Neural cell (in vitro differentiated cells): ENCODE data around the gene APRT. TPM values are rescaled to one million over a fixed set of nuclear protein-coding genes. Genes with fewer than 3 reads are reported as not detected.
A peak's percentile ranks its signal among the peaks of the same experiment; 100 is the strongest.

Source experiments
- H2AFZ ChIP-seq: fragments of 200-600, 300-800 bp; sonication (generic), shearing (Covaris generic); 2 replicates; pipeline ENCODE4 v1.6.0; 2014; ENCODE audit warnings: low read depth, mild to moderate bottlenecking, antibody characterized with exemption, low read length, moderate library complexity
- H3F3A ChIP-seq: fragments of 200-600 bp; shearing (Covaris generic); 2 replicates; pipeline ENCODE4 v1.6.1; 2016; ENCODE audit warnings: mild to moderate bottlenecking, moderate library complexity, mixed read lengths, antibody characterized with exemption, low read length; ENCODE audit not compliant: insufficient read depth, poor library complexity, severe bottlenecking
- H3K27ac ChIP-seq: fragments of 200-600, 300-800 bp; sonication (generic), shearing (Covaris generic); 2 replicates; pipeline ENCODE4 v1.5.1; 2014; ENCODE audit warnings: mild to moderate bottlenecking, low read length, moderate library complexity
- H3K27me3 ChIP-seq: fragments of 300-800, 200-600 bp; sonication (generic), shearing (Covaris generic); 2 replicates; pipeline ENCODE4 v1.6.0; 2014; ENCODE audit warnings: mild to moderate bottlenecking, low read depth, low read length, moderate library complexity; ENCODE audit not compliant: insufficient read depth
- H3K36me3 ChIP-seq: fragments of 300-800, 200-600 bp; sonication (generic), shearing (Covaris generic); 2 replicates; pipeline ENCODE4 v1.5.1; 2014; ENCODE audit warnings: mild to moderate bottlenecking, antibody characterized with exemption, low read length, moderate library complexity; ENCODE audit not compliant: insufficient read depth
- H3K4me2 ChIP-seq: fragments of 300-800, 200-600 bp; sonication (generic), shearing (Covaris generic); 2 replicates; pipeline ENCODE4 v1.6.0; 2014; ENCODE audit warnings: mild to moderate bottlenecking, low read length
- H3K4me3 ChIP-seq: fragments of 300-800, 200-600 bp; sonication (generic), shearing (Covaris generic); 2 replicates; pipeline ENCODE4 v1.5.1; 2014; ENCODE audit warnings: mild to moderate bottlenecking, low read length, moderate library complexity
- H3K79me2 ChIP-seq: fragments of 200-600 bp; shearing (Covaris generic); replicated peaks from 2 replicates; pipeline ENCODE4 v1.6.0; 2014; ENCODE audit warnings: mild to moderate bottlenecking, low read length, moderate library complexity; ENCODE audit not compliant: insufficient read depth
- H3K9ac ChIP-seq: fragments of 300-800, 200-600 bp; sonication (generic), shearing (Covaris generic); 2 replicates; pipeline ENCODE4 v1.6.1; 2016; ENCODE audit warnings: mild to moderate bottlenecking, low read length, mixed read lengths
- H3K9me2 ChIP-seq: fragments of 200-600 bp; shearing (Covaris generic); 2 replicates; pipeline ENCODE4 v1.6.1; 2016; ENCODE audit warnings: mild to moderate bottlenecking, low read length, mixed read lengths; ENCODE audit not compliant: insufficient read depth
- H3K9me3 ChIP-seq: fragments of 200-600, 300-800 bp; sonication (generic), shearing (Covaris generic); 2 replicates; pipeline ENCODE4 v1.6.1; 2016; ENCODE audit warnings: mild to moderate bottlenecking, mixed run types, low read length, moderate library complexity, mixed read lengths
- H4K20me1 ChIP-seq: fragments of 200-600 bp; shearing (Covaris generic); 2 replicates; pipeline ENCODE4 v1.6.1; 2016; ENCODE audit warnings: mild to moderate bottlenecking, mixed run types; ENCODE audit not compliant: insufficient read depth
- EP300 ChIP-seq: fragments of 450-650 bp; conservative IDR thresholded peaks from 2 replicates; pipeline ENCODE4 v1.6.1; 2014; ENCODE audit warnings: antibody characterized with exemption, mild to moderate bottlenecking, moderate library complexity; ENCODE audit not compliant: poor library complexity, severe bottlenecking
- EZH2 ChIP-seq: fragments of 200-600, 300-800 bp; shearing (Covaris generic), sonication (generic); IDR thresholded peaks from 2 replicates; pipeline ENCODE4 v1.6.1; 2014; ENCODE audit warnings: antibody characterized with exemption, low read length, borderline replicate concordance, mild to moderate bottlenecking; ENCODE audit not compliant: insufficient read depth, poor library complexity, severe bottlenecking
- MXI1 ChIP-seq: fragments of 450-650 bp; conservative IDR thresholded peaks from 2 replicates; pipeline ENCODE4 v1.6.1; 2014; ENCODE audit warnings: antibody characterized with exemption, mild to moderate bottlenecking; ENCODE audit not compliant: poor library complexity, severe bottlenecking
- POLR2AphosphoS5 ChIP-seq: IDR thresholded peaks from 2 replicates; pipeline ENCODE4 v1.6.1; 2012
- RAD21 ChIP-seq: fragments of 450-650 bp; conservative IDR thresholded peaks from 2 replicates; pipeline ENCODE4 v1.6.1; 2014; ENCODE audit warnings: antibody characterized with exemption, mild to moderate bottlenecking, moderate library complexity
- SMC3 ChIP-seq: fragments of 450-650 bp; conservative IDR thresholded peaks from 2 replicates; pipeline ENCODE4 v1.6.1; 2014; ENCODE audit warnings: antibody characterized with exemption, mild to moderate bottlenecking, moderate library complexity; ENCODE audit not compliant: poor library complexity
- TAF1 ChIP-seq: IDR thresholded peaks from 2 replicates; pipeline ENCODE4 v1.6.1; 2012; ENCODE audit warnings: low read depth
- polyA plus RNA-seq: library from polyadenylated mRNA; depleted of rRNA; stranded (reverse); fragments of >200 nt; gene quantifications from 2 replicates; pipeline ENCODE4 v1.2.3, GENCODE V29; 2014
- TF ChIP-seq, protein P1 (sequence below): IDR thresholded peaks from 2 replicates; pipeline ENCODE4 v1.6.1; 2012; ENCODE audit warnings: borderline replicate concordance
- TF ChIP-seq, protein P2 (sequence below): fragments of 450-650 bp; IDR thresholded peaks from 2 replicates; pipeline ENCODE4 v1.5.1; 2014; ENCODE audit warnings: antibody characterized with exemption, mild to moderate bottlenecking, moderate library complexity; ENCODE audit not compliant: poor library complexity, severe bottlenecking

The APRT gene
- polyA plus RNA-seq, 1 donor from 2014 or later = 52.0 TPM

DNA sequence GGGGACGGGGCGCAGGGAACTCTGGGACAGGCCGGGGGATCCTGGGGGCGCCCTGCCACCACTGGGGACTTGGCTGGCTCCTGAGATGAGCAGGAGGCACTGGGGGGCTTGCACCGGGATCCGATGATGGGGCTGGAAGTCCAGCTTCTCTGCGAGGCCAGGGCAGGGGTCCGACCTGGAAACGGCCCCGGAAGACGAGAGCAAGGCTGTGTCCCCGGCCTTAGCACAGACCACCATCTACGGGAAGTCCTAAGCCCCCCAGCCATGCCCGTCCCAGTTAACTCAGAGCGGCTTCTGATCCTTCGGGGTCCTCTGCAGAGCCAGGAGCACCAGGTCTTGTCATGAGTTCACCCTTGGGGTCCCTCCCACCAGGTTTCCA lies 7.6 kb downstream of the APRT start:
- Histone ChIP-seq H3K9me2 (no peaks in the 10 kb centered on the region), H3K4me2 (no peak overlapping the region), H3K27me3 (no peaks in the 10 kb centered on the region), H3K36me3 (no peaks in the 10 kb centered on the region), H3K27ac (no peak overlapping the region), H3F3A (no peaks in the 10 kb centered on the region), H3K9ac (peak overlapping the region; percentile 34), H4K20me1 (no peaks in the 10 kb centered on the region), H3K79me2 (peaks cover 7% of the 10 kb centered on the region), H3K9me3 (no peaks in the 10 kb centered on the region), H3K4me3 (peak overlapping the region; percentile 70), H2AFZ (no peak overlapping the region)
- TF ChIP-seq, protein P1, sequence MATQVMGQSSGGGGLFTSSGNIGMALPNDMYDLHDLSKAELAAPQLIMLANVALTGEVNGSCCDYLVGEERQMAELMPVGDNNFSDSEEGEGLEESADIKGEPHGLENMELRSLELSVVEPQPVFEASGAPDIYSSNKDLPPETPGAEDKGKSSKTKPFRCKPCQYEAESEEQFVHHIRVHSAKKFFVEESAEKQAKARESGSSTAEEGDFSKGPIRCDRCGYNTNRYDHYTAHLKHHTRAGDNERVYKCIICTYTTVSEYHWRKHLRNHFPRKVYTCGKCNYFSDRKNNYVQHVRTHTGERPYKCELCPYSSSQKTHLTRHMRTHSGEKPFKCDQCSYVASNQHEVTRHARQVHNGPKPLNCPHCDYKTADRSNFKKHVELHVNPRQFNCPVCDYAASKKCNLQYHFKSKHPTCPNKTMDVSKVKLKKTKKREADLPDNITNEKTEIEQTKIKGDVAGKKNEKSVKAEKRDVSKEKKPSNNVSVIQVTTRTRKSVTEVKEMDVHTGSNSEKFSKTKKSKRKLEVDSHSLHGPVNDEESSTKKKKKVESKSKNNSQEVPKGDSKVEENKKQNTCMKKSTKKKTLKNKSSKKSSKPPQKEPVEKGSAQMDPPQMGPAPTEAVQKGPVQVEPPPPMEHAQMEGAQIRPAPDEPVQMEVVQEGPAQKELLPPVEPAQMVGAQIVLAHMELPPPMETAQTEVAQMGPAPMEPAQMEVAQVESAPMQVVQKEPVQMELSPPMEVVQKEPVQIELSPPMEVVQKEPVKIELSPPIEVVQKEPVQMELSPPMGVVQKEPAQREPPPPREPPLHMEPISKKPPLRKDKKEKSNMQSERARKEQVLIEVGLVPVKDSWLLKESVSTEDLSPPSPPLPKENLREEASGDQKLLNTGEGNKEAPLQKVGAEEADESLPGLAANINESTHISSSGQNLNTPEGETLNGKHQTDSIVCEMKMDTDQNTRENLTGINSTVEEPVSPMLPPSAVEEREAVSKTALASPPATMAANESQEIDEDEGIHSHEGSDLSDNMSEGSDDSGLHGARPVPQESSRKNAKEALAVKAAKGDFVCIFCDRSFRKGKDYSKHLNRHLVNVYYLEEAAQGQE = no peak
- no peak for TF ChIP-seq SMC3
- no peak for TF ChIP-seq RAD21
- no peak for TF ChIP-seq POLR2AphosphoS5
- TF ChIP-seq TAF1 = no peak
- no peak for TF ChIP-seq EP300
- TF ChIP-seq, protein P2, sequence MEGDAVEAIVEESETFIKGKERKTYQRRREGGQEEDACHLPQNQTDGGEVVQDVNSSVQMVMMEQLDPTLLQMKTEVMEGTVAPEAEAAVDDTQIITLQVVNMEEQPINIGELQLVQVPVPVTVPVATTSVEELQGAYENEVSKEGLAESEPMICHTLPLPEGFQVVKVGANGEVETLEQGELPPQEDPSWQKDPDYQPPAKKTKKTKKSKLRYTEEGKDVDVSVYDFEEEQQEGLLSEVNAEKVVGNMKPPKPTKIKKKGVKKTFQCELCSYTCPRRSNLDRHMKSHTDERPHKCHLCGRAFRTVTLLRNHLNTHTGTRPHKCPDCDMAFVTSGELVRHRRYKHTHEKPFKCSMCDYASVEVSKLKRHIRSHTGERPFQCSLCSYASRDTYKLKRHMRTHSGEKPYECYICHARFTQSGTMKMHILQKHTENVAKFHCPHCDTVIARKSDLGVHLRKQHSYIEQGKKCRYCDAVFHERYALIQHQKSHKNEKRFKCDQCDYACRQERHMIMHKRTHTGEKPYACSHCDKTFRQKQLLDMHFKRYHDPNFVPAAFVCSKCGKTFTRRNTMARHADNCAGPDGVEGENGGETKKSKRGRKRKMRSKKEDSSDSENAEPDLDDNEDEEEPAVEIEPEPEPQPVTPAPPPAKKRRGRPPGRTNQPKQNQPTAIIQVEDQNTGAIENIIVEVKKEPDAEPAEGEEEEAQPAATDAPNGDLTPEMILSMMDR = no peak
- no peak for TF ChIP-seq MXI1
- TF ChIP-seq EZH2 = no peak

DNA sequence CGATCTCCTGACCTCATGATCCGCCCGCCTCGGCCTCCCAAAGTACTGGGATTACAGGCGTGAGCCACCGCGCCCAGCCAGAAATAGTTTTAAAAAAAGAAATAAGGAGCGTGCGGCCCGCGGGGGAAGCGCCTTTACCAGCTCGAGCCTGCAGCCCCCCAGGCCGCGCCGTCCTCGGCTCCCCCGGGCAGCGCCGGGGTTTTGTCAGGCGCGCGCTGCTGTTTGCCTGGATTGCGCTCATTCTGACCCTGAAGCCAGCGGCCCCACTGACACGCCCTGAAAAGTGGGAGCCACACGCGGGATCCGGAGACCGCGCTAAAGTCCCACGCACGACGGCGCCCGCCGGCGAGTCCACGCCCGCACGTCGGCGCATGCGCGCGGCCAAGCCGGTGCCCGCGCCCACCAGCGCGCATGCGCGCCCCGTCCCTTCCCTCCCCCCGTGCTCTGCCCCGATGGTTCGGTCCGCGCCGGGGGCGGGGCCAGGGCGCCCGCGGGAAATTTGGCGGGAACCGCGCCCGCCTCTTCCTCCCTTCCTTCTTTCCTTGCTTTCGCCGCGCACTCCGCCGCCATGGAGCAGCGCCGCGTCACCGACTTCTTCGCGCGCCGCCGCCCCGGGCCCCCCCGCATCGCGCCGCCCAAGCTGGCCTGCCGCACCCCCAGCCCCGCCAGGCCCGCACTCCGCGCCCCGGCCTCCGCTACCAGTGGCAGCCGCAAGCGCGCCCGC lies 8.3 kb downstream of the APRT start, which contains the start of gene CDT1:
CDT1 (plus strand) TSS at position 526 of the 724 bp plus-strand sequence; CDS start at position 569, 43 bp downstream.
- peak within 1 kb of the TSS; percentile 70 for H3K4me3 ChIP-seq
- no peaks in the 10 kb centered on the region for H3K27me3 ChIP-seq
- peak within 1 kb of the TSS; percentile 19 for H3K27ac ChIP-seq
- H2AFZ ChIP-seq = peak within 1 kb of the TSS; percentile 69
- peaks cover 7% of the 10 kb centered on the region for H3K79me2 ChIP-seq
- no peaks in the 10 kb centered on the region for H3K9me2 ChIP-seq
- H3F3A ChIP-seq = no peaks in the 10 kb centered on the region
- no peaks in the 10 kb centered on the region for H4K20me1 ChIP-seq
- H3K36me3 ChIP-seq = no peaks in the 10 kb centered on the region
- H3K9me3 ChIP-seq = no peaks in the 10 kb centered on the region
- TF ChIP-seq, protein P1 = no peak
- TF ChIP-seq EP300 (peak; percentile 45), RAD21 (peak; percentile 28), SMC3 (peak; percentile 34), MXI1 (peak; percentile 88), POLR2AphosphoS5 (peak; percentile 85), EZH2 (no peak)
- TF ChIP-seq, protein P2 = no peak
- no peak within 1 kb of the TSS for H3K4me2 ChIP-seq
- peak within 1 kb of the TSS; percentile 61 for H3K9ac ChIP-seq
